PC-9 (cell line): ENCODE measurements around the gene ZNF674.

Experiments
- EZH2 ChIP-seq: fragments of 200-600 bp; sonication (generic); IDR thresholded peaks from 2 replicates; pipeline ENCODE4 v1.8.0; 2017; ENCODE audit warnings: antibody characterized with exemption, low read depth
- TF ChIP-seq, protein P1 (sequence below): fragments of 200-600 bp; sonication (generic); conservative IDR thresholded peaks from 2 replicates; pipeline ENCODE4 v1.6.1; 2017; ENCODE audit warnings: mixed run types, antibody characterized with exemption, mild to moderate bottlenecking, moderate library complexity

DNA sequence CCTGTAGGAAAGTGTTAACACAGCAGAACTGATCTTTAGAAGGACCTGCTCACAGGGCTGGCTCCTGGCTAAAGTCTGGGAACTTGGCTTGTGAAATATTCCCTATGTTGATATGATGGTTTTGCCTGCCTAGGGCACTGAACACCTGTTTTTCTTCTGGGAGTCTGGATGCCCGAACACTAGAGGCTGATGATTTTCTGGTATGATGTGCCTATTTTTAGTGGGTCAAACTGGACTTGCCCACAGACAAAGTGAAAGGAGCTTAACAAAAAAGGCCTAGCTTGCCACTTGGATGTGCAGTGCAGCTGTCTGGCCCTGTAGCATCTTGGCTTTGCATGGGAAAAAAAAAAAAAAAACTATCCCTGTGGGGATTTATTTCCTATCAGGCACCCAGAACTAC is 39.1 kb downstream of the ZNF674 start:
- TF ChIP-seq, protein P1, sequence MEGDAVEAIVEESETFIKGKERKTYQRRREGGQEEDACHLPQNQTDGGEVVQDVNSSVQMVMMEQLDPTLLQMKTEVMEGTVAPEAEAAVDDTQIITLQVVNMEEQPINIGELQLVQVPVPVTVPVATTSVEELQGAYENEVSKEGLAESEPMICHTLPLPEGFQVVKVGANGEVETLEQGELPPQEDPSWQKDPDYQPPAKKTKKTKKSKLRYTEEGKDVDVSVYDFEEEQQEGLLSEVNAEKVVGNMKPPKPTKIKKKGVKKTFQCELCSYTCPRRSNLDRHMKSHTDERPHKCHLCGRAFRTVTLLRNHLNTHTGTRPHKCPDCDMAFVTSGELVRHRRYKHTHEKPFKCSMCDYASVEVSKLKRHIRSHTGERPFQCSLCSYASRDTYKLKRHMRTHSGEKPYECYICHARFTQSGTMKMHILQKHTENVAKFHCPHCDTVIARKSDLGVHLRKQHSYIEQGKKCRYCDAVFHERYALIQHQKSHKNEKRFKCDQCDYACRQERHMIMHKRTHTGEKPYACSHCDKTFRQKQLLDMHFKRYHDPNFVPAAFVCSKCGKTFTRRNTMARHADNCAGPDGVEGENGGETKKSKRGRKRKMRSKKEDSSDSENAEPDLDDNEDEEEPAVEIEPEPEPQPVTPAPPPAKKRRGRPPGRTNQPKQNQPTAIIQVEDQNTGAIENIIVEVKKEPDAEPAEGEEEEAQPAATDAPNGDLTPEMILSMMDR, result no peak
- TF ChIP-seq EZH2, result no peak
